ENCODE measurements around the gene SDK1. TPM values are rescaled to one million over a fixed set of nuclear protein-coding genes. Genes with fewer than 3 reads are reported as not detected.

The SDK1 gene
- total and polyA plus RNA-seq, 2 of the 8 experiments (the other 6 are each of a cell fraction or from before 2014, with no cell fraction given): 3.3 to 7.2 TPM

- no peaks in the 10 kb centered on the region for H3K79me2 ChIP-seq (ENCODE audit: control insufficient read depth in 1 of 2, insufficient read depth in 2 of 2, low read length in 2 of 2)
- H3K14ac ChIP-seq (ENCODE audit: insufficient read length): no peak overlapping the region
- no peak overlapping the region for H4K91ac ChIP-seq (replicated peaks; ENCODE audit: insufficient read length, low read length)
- H3K36me3 ChIP-seq (ENCODE audit: control insufficient read depth in 2 of 4, insufficient read depth in 4 of 4, low read length in 3 of 4): no peaks in the 10 kb centered on the region
- H4K8ac ChIP-seq (ENCODE audit: extremely low read depth, insufficient read depth, low read length): no peak overlapping the region
- no peaks in the 10 kb centered on the region for H3K23me2 ChIP-seq (ENCODE audit: low read depth, low read length)
- no peak overlapping the region for H3K18ac ChIP-seq (ENCODE audit: extremely low read depth, low read length)
- H3K27ac ChIP-seq (ENCODE audit: low read depth, low read length): no peak overlapping the region
- no peak overlapping the region for H2AK5ac ChIP-seq (ENCODE audit: low read depth, low read length)
- H2BK20ac ChIP-seq (ENCODE audit: low read length): no peak overlapping the region
- no peaks in the 10 kb centered on the region; a peak in 1 of 7 replicates for H3K27me3 ChIP-seq (replicated peaks in 1 of 4; ENCODE audit: control insufficient read depth in 3 of 4, extremely low read depth in 1 of 4, insufficient read depth in 3 of 4, low read length in 3 of 4)
- no peak overlapping the region for H3K4me3 ChIP-seq (ENCODE audit: extremely low read depth in 1 of 4, insufficient read depth in 2 of 4, low read depth in 3 of 4, low read length in 4 of 4)
- H2BK120ac ChIP-seq (replicated peaks; ENCODE audit: low read depth, low read length): no peak overlapping the region
- no peak overlapping the region for H3K56ac ChIP-seq (replicated peaks; ENCODE audit: insufficient read length, low read depth, low read length)
- WGBS, 2 experiments (ENCODE audit: extremely low coverage in 1 of 2, insufficient coverage in 1 of 2, insufficient read length in 1 of 2, insufficient replicate concordance in 2 of 2, low coverage in 1 of 2, low lambda C conversion rate in 2 of 2, missing lambda C conversion rate in 1 of 2): 98% methylated on average over 15 of the region's 15 CpGs; no CpG with 5 or more reads in 1 of the 2 experiments
- FAIRE-seq (no peak), DNase-seq (ENCODE audit: low read depth in 1 of 2, low spot score in 2 of 2) (no peak)
- no peaks in the 10 kb centered on the region for H3K9me3 ChIP-seq (ENCODE audit: insufficient read depth in 2 of 2, low read depth in 1 of 2, low read length in 1 of 2)
- H2BK15ac ChIP-seq (ENCODE audit: low read length): no peak overlapping the region
- ChIA-PET POLR2A (ENCODE audit: partially characterized antibody) (no interaction called here), CTCF (ENCODE audit: partially characterized antibody) (interaction anchor here (1.0 to 1.9 kb wide), 4 partner anchors 10 to 37 kb away, joined by 3 to 5 read pairs (median 4); no protein-coding TSS in a partner anchor)
- H2BK12ac ChIP-seq (ENCODE audit: low read depth, low read length): no peak overlapping the region
- H3K79me1 ChIP-seq (ENCODE audit: low read depth, low read length): no peaks in the 10 kb centered on the region
- H3K23ac ChIP-seq (ENCODE audit: insufficient read length): no peak overlapping the region
- no peaks in the 10 kb centered on the region; a peak in 1 of 7 replicates for H3K4me1 ChIP-seq (replicated peaks in 1 of 4; ENCODE audit: control insufficient read depth in 3 of 4, insufficient read depth in 4 of 4, low read length in 3 of 4)
- H4K5ac ChIP-seq (ENCODE audit: insufficient read length, low read depth, low read length): no peak overlapping the region
- no peak overlapping the region for H2AFZ ChIP-seq (ENCODE audit: low read length)
- H2BK5ac ChIP-seq (ENCODE audit: low read depth, low read length): no peak overlapping the region
- H3K4ac ChIP-seq (replicated peaks; ENCODE audit: insufficient read length, low read depth, low read length): no peak overlapping the region
- no peaks in the 10 kb centered on the region for H4K20me1 ChIP-seq (replicated peaks in 1 of 2; ENCODE audit: control insufficient read depth in 1 of 2, insufficient read depth in 2 of 2, low read length in 2 of 2)
- H3K9ac ChIP-seq (replicated peaks in 1 of 4; ENCODE audit: extremely low read depth in 1 of 4, low read depth in 3 of 4, low read length in 3 of 4): no peak overlapping the region; a peak in 1 of 7 replicates
- no peak overlapping the region for H3K4me2 ChIP-seq (ENCODE audit: insufficient read depth in 1 of 2, low read depth in 2 of 2, low read length in 2 of 2)
- no peak for TF ChIP-seq CBX8 (IDR thresholded peaks at IDR 0.05; ENCODE audit: borderline replicate concordance, low read depth, low read length)
- no peak for TF ChIP-seq SP2 (IDR thresholded peaks at IDR 0.05; ENCODE audit: low read length)
- TF ChIP-seq SUZ12 (IDR thresholded peaks at IDR 0.05; ENCODE audit: low read length): no peak
- TF ChIP-seq ASH2L (IDR thresholded peaks at IDR 0.05; ENCODE audit: low read length): no peak
- TF ChIP-seq FOSL1 (IDR thresholded peaks at IDR 0.05; ENCODE audit: insufficient read depth, low read depth, low read length): no peak
- no peak for TF ChIP-seq RNF2 (IDR thresholded peaks at IDR 0.05; ENCODE audit: borderline replicate concordance, low read depth, low read length, missing control alignments, poor library complexity, severe bottlenecking)
- no peak for TF ChIP-seq GTF2F1 (IDR thresholded peaks at IDR 0.05; ENCODE audit: borderline replicate concordance, low read depth, low read length)
- TF ChIP-seq CREB1 (IDR thresholded peaks at IDR 0.05): no peak
- no peak for TF ChIP-seq CHD2 (IDR thresholded peaks at IDR 0.05; ENCODE audit: low read length)
- TF ChIP-seq SIN3A (conservative IDR thresholded peaks at IDR 0.05 in 1 of 2, IDR thresholded peaks at IDR 0.05 in 1 of 2; ENCODE audit: low read depth in 1 of 2, low read length in 2 of 2): no peak
- TF ChIP-seq BCL11A (IDR thresholded peaks at IDR 0.05; ENCODE audit: low read depth in 2 of 2, low read length in 2 of 2): no peak
- no peak for TF ChIP-seq BRCA1 (IDR thresholded peaks at IDR 0.05; ENCODE audit: low read depth, low read length)
- TF ChIP-seq ZNF274 (IDR thresholded peaks at IDR 0.05; ENCODE audit: borderline replicate concordance, extremely low read depth, low read length): no peak
- no peak for TF ChIP-seq RXRA (IDR thresholded peaks at IDR 0.05; ENCODE audit: insufficient read depth, low read depth, low read length)
Measured at GRCh38 chr7:4208086-4208485, 907.0 kb downstream of the SDK1 start.
